Endodermal cell (in vitro differentiated cells): ENCODE measurements around the gene IP6K1. TPM values are rescaled to one million over a fixed set of nuclear protein-coding genes. Genes with fewer than 3 reads are reported as not detected.

Source experiments
- DNase-seq: peaks from one replicate; pipeline ENCODE4 v3.0.0-alpha.2; 2017
- H3K27ac ChIP-seq: 2 replicates; pipeline ENCODE4 v1.5.1; 2013; ENCODE audit warnings: mild to moderate bottlenecking, low read depth, low read length, moderate library complexity
- H3K27me3 ChIP-seq: 2 replicates; pipeline ENCODE4 v1.6.1; 2013; ENCODE audit warnings: mild to moderate bottlenecking, low read length, moderate library complexity; ENCODE audit not compliant: insufficient read depth, control insufficient read depth, poor library complexity, severe bottlenecking
- H3K36me3 ChIP-seq: 2 replicates; pipeline ENCODE4 v1.7.0; 2013; ENCODE audit warnings: mild to moderate bottlenecking, low read length, moderate library complexity; ENCODE audit not compliant: control insufficient read depth, insufficient read depth
- H3K4me1 ChIP-seq: one replicate; pipeline ENCODE4 v1.7.0; 2013; ENCODE audit warnings: low read length; ENCODE audit not compliant: control insufficient read depth, insufficient read depth
- H3K4me3 ChIP-seq: 2 replicates; pipeline ENCODE4 v1.5.1; 2013; ENCODE audit warnings: mild to moderate bottlenecking, low read length, moderate library complexity
- H3K9ac ChIP-seq: 2 replicates; pipeline ENCODE4 v1.6.1; 2013; ENCODE audit warnings: mild to moderate bottlenecking, low read length, moderate library complexity; ENCODE audit not compliant: poor library complexity, severe bottlenecking; ENCODE audit errors: extremely low read depth
- H3K9me3 ChIP-seq: 2 replicates; pipeline ENCODE4 v1.6.1; 2013; ENCODE audit warnings: mild to moderate bottlenecking, low read length, moderate library complexity; ENCODE audit not compliant: control insufficient read depth
- H3K27ac Mint-ChIP-seq: 2 replicates; pipeline ENCODE4 v1.8.0; 2020; ENCODE audit warnings: mixed read lengths
- H3K27me3 Mint-ChIP-seq: 2 replicates; pipeline ENCODE4 v1.8.0; 2021; ENCODE audit warnings: mild to moderate bottlenecking, mixed read lengths; ENCODE audit not compliant: insufficient read depth
- H3K36me3 Mint-ChIP-seq: 2 replicates; pipeline ENCODE4 v1.8.0; 2020; ENCODE audit warnings: low read depth, mixed read lengths
- H3K4me1 Mint-ChIP-seq: 2 replicates; pipeline ENCODE4 v1.8.0; 2020; ENCODE audit warnings: mixed read lengths
- H3K4me3 Mint-ChIP-seq: 2 replicates; pipeline ENCODE4 v1.8.0; 2020; ENCODE audit warnings: mild to moderate bottlenecking, moderate library complexity, mixed read lengths
- H3K9me3 Mint-ChIP-seq: 2 replicates; pipeline ENCODE4 v1.8.0; 2020; ENCODE audit warnings: mild to moderate bottlenecking, mixed read lengths
- WGBS, 2 experiments: methylation state at CpG; one replicate each; pipeline versions ENCODE4 v1.1.5 to v1.1.7; 2013; ENCODE audit warnings: missing lambda C conversion rate in 2 of 2, mixed read lengths in 1 of 2; ENCODE audit not compliant: insufficient coverage in 1 of 2, insufficient read length in 1 of 2; 5-methylcytosine and 5-hydroxymethylcytosine counted together
- total RNA-seq, 2 donors: library from RNA; stranded (reverse); fragmentation: NEBNext Ultra II Directional in 1 of 2; extraction: Animal tissue kit (Norgen Biotek cat#: 25700) in 1 of 2; gene quantifications; 2 replicates in 1 of 2; 3 replicates in 1 of 2; pipeline ENCODE4 v1.2.1, GENCODE V29; 2021
- TF ChIP-seq, protein P1 (sequence below): fragments of 200-600 bp; sonication (generic); conservative IDR thresholded peaks from 2 replicates; pipeline ENCODE4 v1.5.0; 2021; ENCODE audit warnings: antibody characterized with exemption, mild to moderate bottlenecking

IP6K1 gene
- total RNA-seq, 2 donors from 2014 or later = 45.8 to 49.8 TPM

DNA sequence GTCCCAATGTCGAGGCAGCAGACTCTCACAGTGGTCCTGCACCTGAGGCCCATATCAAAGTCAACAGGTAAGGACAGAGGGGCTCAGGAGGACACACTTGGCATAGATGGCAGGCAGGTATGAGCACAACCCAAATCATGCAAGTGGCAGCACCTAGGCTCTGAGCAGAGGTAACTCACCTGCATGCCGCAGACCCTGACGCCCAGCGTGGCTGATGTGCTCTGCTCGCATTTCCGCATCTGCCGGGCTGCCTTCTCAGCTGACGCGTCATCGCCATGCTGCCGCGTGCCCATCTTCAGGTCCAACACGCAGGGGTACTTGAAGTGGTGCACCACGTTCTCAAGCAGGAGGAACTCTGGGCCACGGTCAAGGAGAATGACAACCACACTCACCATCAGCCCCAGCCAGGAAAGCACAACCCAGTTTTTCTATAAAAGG is 58.4 kb downstream of the IP6K1 start:
- TF ChIP-seq, protein P1, sequence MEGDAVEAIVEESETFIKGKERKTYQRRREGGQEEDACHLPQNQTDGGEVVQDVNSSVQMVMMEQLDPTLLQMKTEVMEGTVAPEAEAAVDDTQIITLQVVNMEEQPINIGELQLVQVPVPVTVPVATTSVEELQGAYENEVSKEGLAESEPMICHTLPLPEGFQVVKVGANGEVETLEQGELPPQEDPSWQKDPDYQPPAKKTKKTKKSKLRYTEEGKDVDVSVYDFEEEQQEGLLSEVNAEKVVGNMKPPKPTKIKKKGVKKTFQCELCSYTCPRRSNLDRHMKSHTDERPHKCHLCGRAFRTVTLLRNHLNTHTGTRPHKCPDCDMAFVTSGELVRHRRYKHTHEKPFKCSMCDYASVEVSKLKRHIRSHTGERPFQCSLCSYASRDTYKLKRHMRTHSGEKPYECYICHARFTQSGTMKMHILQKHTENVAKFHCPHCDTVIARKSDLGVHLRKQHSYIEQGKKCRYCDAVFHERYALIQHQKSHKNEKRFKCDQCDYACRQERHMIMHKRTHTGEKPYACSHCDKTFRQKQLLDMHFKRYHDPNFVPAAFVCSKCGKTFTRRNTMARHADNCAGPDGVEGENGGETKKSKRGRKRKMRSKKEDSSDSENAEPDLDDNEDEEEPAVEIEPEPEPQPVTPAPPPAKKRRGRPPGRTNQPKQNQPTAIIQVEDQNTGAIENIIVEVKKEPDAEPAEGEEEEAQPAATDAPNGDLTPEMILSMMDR = no peak
- Histone ChIP-seq H3K9me3 (no peaks in the 10 kb centered on the region), H3K4me1 (peaks cover 2% of the 10 kb centered on the region), H3K27ac (no peak overlapping the region), H3K9ac (no peak overlapping the region), H3K27me3 (no peaks in the 10 kb centered on the region), H3K36me3 (peaks cover 66% of the 10 kb centered on the region), H3K4me3 (no peak overlapping the region)
- DNase-seq = no peak
- H3K27ac Mint-ChIP-seq = no peak overlapping the region
- no peaks in the 10 kb centered on the region for H3K9me3 Mint-ChIP-seq
- WGBS, 2 experiments = 96% methylated on average over 13 to 15 of the region's 15 CpGs
- H3K27me3 Mint-ChIP-seq = no peaks in the 10 kb centered on the region
- H3K36me3 Mint-ChIP-seq = peaks cover 44% of the 10 kb centered on the region
- H3K4me1 Mint-ChIP-seq = peaks cover 3% of the 10 kb centered on the region
- no peak overlapping the region for H3K4me3 Mint-ChIP-seq

DNA sequence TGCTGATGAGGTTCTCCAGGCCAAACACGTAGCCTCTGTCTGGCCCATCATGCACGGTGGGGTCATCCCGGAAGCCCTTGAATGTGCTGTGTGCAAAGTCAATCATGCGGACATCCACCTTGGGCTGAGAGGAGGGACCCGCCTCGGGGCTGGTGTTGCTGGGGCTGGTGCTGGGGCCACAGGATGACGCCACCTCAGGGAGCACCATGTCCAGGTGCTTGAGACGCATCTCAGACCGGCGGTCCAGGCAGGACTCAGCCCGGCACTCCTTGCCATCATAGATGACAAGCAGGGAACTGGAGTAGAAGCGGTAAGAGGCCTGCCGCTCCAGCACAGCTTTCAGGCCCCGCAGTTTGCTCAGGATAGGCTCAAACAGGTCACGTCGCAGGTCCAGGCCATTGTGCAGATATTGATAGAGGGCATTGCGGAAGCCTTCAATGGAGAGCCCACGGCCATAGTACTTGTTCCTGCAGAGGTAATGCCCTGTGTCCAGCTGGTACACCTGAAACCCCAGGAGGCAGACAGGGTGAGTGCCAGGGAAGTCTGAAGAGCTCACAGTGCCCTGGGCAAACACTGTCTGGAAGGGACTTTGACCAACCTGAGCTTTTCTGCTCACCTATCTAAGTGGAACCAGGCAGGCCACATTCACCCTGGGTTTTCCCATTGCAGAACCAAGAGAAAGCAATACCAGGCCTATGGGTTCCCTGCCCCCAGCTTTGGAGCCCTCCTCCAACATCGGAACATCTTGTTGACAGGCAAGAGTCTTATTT is 59.0 kb downstream of the IP6K1 start:
- DNase-seq = no peak
- Histone ChIP-seq H3K27me3 (no peaks in the 10 kb centered on the region), H3K9ac (no peak overlapping the region), H3K4me1 (peaks cover 7% of the 10 kb centered on the region), H3K9me3 (no peaks in the 10 kb centered on the region), H3K27ac (no peak overlapping the region), H3K36me3 (peaks cover 64% of the 10 kb centered on the region), H3K4me3 (no peak overlapping the region)
- 95 to 97% methylated on average over 19 of the region's 19 CpGs for WGBS, 2 experiments
- H3K4me1 Mint-ChIP-seq = peaks cover 3% of the 10 kb centered on the region
- no peaks in the 10 kb centered on the region for H3K27me3 Mint-ChIP-seq
- no peak overlapping the region for H3K27ac Mint-ChIP-seq
- TF ChIP-seq, protein P1 = no peak
- no peak overlapping the region for H3K4me3 Mint-ChIP-seq
- H3K9me3 Mint-ChIP-seq = no peaks in the 10 kb centered on the region
- peaks cover 43% of the 10 kb centered on the region for H3K36me3 Mint-ChIP-seq

DNA sequence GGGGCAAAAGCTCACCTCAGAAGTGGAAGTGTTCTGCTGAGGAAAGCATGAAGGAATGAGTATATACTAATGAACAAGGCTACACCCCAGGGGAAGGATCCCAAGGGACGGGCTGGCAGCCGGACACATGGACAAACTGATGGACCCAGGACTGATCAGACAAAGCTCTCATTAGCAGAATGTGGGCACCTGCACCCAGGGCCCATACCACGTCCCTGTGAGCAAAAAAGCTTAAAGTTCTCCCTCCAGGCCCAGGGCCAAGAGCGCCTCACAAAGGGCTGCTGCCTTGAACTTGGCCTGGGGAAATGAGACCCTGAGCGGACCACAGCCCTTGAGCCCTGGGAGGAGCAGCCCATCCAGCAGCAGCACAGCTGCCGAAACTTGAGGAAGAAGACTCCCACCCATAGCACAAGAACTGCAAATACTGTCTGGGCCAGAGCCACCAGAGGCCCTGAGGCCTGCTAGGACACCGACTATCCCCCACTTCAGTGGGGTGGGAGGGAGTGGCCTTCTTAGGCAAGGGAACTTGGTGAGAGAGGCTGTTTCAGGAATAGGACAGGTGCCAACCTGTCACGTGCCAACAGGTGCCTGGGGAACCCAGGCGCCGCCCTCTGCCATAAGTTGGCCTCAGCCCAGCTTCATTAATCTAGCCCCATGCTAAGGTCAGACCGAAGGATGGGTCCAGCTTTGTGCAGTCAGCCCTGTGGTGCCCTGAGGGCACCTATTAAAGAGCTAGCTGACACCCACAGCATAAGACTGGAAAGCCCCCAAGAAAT is 60.2 kb downstream of the IP6K1 start:
- Histone ChIP-seq H3K9ac (no peak overlapping the region), H3K27me3 (no peaks in the 10 kb centered on the region), H3K27ac (no peak overlapping the region), H3K4me1 (peaks cover 7% of the 10 kb centered on the region), H3K4me3 (no peak overlapping the region), H3K36me3 (peaks cover 64% of the 10 kb centered on the region), H3K9me3 (no peaks in the 10 kb centered on the region)
- Mint-ChIP-seq H3K9me3 (no peaks in the 10 kb centered on the region), H3K4me1 (peaks cover 3% of the 10 kb centered on the region), H3K27me3 (no peaks in the 10 kb centered on the region), H3K36me3 (peaks cover 39% of the 10 kb centered on the region), H3K27ac (no peak overlapping the region), H3K4me3 (no peak overlapping the region)
- TF ChIP-seq, protein P1 = no peak
- DNase-seq = no peak
- WGBS, 2 experiments = 94 to 97% methylated on average over 7 to 11 of the region's 11 CpGs
